DOHH2 (cell line): Measurements from ENCODE around the gene DSP.

Experiments used
- H3F3A ChIP-seq: fragments of 200-600 bp; sonication (generic), shearing (Covaris generic); 2 replicates; pipeline ENCODE4 v1.6.0; 2016; ENCODE audit warnings: antibody characterized with exemption, mild to moderate bottlenecking; ENCODE audit not compliant: control insufficient read depth, insufficient read depth
- H3K27ac ChIP-seq: fragments of 200-600 bp; sonication (generic); 2 replicates; pipeline ENCODE4 v1.5.1; 2014; ENCODE audit warnings: low read depth, mild to moderate bottlenecking, low read length, moderate library complexity
- H3K27me3 ChIP-seq: fragments of 200-600 bp; sonication (generic); 2 replicates; pipeline ENCODE4 v1.6.1; 2014; ENCODE audit warnings: mild to moderate bottlenecking, low read length, mixed read lengths; ENCODE audit not compliant: control insufficient read depth
- H3K36me3 ChIP-seq: fragments of 200-600 bp; sonication (generic); 2 replicates; pipeline ENCODE4 v1.6.1; 2014; ENCODE audit warnings: mild to moderate bottlenecking, low read length, moderate library complexity, mixed read lengths; ENCODE audit not compliant: control insufficient read depth
- H3K4me1 ChIP-seq: fragments of 200-600 bp; sonication (generic); 2 replicates; pipeline ENCODE4 v1.6.1; 2014; ENCODE audit warnings: mild to moderate bottlenecking, low read length, mixed read lengths; ENCODE audit not compliant: control insufficient read depth
- H3K4me2 ChIP-seq: fragments of 200-600 bp; sonication (generic); 2 replicates; pipeline ENCODE4 v1.6.0; 2014; ENCODE audit warnings: mild to moderate bottlenecking, low read length, moderate library complexity
- H3K4me3 ChIP-seq: fragments of 200-600 bp; sonication (generic); 2 replicates; pipeline ENCODE4 v1.5.1; 2014; ENCODE audit warnings: mild to moderate bottlenecking, low read length, mixed read lengths
- H3K79me2 ChIP-seq: fragments of 200-600 bp; sonication (generic); 2 replicates; pipeline ENCODE4 v1.6.1; 2014; ENCODE audit warnings: mild to moderate bottlenecking, low read length, mixed read lengths; ENCODE audit not compliant: control insufficient read depth
- H3K9me2 ChIP-seq: fragments of 200-600 bp; sonication (generic); replicated peaks from 2 replicates; pipeline ENCODE4 v1.6.1; 2014; ENCODE audit warnings: mild to moderate bottlenecking, low read length, mixed read lengths; ENCODE audit not compliant: control insufficient read depth
- H3K9me3 ChIP-seq: fragments of 200-600 bp; sonication (generic); 2 replicates; pipeline ENCODE4 v1.6.1; 2014; ENCODE audit warnings: antibody characterized with exemption, low read length, mixed read lengths; ENCODE audit not compliant: control insufficient read depth, insufficient read depth
- H4K20me1 ChIP-seq: fragments of 200-600 bp; sonication (generic); 2 replicates; pipeline ENCODE4 v1.6.0; 2014; ENCODE audit warnings: low read depth, mild to moderate bottlenecking, antibody characterized with exemption, low read length, moderate library complexity; ENCODE audit not compliant: control insufficient read depth, insufficient read depth
- EZH2phosphoT487 ChIP-seq: fragments of 200-600 bp; sonication (generic); IDR thresholded peaks from 2 replicates; pipeline ENCODE4 v1.6.1; 2017; ENCODE audit warnings: borderline replicate concordance, mild to moderate bottlenecking, antibody characterized with exemption, low read length, moderate library complexity, mixed read lengths
- TF ChIP-seq, protein P1 (sequence below): fragments of 200-600 bp; sonication (generic); IDR thresholded peaks from one replicate; pipeline ENCODE4 v1.5.1; 2014; ENCODE audit warnings: antibody characterized with exemption, mild to moderate bottlenecking, low read depth, low read length; ENCODE audit not compliant: poor library complexity, severe bottlenecking

Gene DSP

DNA sequence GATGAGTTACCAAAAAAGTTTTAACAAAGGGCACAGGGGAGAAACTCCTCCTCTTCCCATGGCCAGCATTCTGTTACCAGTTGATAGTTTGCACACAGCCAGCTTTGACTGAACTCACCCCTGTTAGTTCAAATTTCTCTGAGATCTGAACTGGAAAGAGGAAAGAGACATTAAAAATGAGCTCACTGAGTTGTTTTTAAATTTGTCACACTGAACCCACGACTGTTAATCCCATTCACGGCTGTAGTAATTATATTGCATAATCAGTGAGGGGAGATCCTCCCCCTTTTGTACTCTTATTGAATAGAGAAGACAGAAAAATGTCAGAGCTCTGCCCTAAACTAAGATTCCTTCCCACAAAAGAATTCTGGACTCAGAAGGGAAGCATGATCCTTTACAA, 17.5 kb upstream of the DSP start:
- no peak for TF ChIP-seq EZH2phosphoT487
- TF ChIP-seq, protein P1, sequence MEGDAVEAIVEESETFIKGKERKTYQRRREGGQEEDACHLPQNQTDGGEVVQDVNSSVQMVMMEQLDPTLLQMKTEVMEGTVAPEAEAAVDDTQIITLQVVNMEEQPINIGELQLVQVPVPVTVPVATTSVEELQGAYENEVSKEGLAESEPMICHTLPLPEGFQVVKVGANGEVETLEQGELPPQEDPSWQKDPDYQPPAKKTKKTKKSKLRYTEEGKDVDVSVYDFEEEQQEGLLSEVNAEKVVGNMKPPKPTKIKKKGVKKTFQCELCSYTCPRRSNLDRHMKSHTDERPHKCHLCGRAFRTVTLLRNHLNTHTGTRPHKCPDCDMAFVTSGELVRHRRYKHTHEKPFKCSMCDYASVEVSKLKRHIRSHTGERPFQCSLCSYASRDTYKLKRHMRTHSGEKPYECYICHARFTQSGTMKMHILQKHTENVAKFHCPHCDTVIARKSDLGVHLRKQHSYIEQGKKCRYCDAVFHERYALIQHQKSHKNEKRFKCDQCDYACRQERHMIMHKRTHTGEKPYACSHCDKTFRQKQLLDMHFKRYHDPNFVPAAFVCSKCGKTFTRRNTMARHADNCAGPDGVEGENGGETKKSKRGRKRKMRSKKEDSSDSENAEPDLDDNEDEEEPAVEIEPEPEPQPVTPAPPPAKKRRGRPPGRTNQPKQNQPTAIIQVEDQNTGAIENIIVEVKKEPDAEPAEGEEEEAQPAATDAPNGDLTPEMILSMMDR: no peak

DNA sequence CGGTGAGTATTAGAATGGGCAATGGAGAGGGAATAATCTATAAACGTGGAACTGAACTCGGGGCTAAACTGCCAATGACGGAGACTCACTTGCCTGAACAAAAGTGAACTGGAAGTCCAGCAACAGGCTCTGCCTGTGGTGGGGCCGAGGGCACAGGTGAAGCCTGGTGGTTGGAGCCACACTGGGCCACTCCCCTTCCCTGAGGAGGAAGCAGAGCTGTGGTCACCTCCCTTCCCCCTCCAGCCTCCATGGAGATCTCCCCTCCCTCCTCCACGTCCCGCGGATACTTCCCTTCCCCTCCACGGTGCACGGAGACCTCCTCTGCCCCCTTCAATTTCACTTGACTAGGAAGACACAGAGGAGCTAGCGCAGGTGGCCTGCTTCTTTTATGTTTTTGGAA, 14.7 kb upstream of the DSP start:
- Histone ChIP-seq H3K27ac (no peak overlapping the region), H3K4me3 (no peak overlapping the region), H3K9me3 (no peaks in the 10 kb centered on the region), H3K79me2 (no peaks in the 10 kb centered on the region), H3K27me3 (peaks cover 9% of the 10 kb centered on the region), H3K4me2 (no peak overlapping the region), H3K36me3 (no peaks in the 10 kb centered on the region), H3F3A (no peaks in the 10 kb centered on the region), H4K20me1 (no peaks in the 10 kb centered on the region), H3K4me1 (peaks cover 10% of the 10 kb centered on the region), H3K9me2 (no peaks in the 10 kb centered on the region)
- TF ChIP-seq EZH2phosphoT487: no peak
- TF ChIP-seq, protein P1: no peak

More for the DNA sequence above, 17.5 kb upstream of the DSP start:
- Histone ChIP-seq H3K9me3 (no peaks in the 10 kb centered on the region), H3F3A (no peaks in the 10 kb centered on the region), H4K20me1 (no peaks in the 10 kb centered on the region), H3K9me2 (no peaks in the 10 kb centered on the region), H3K4me2 (no peak overlapping the region), H3K79me2 (no peaks in the 10 kb centered on the region), H3K27me3 (peaks cover 9% of the 10 kb centered on the region), H3K4me3 (no peak overlapping the region), H3K27ac (no peak overlapping the region), H3K36me3 (no peaks in the 10 kb centered on the region), H3K4me1 (peaks cover 15% of the 10 kb centered on the region)

DNA sequence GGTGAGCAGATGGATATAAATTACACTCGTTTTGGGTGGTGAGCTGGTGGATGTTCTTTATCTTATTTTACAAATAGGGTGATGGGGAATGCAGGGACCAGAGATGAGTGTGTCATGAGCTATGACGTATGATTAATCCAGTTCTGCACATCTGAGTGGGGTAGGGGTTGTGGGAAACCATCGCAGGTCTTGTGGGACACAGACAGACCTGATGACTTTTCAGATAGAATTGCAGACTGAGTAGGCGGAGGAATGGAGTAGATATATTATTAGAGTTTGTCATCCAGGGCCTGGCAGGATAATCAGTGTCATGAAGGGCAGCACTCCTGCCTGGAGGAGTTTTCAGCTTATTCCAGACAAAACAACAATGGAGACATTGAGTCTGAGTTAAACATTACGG, 12.9 kb upstream of the DSP start:
- no peaks in the 10 kb centered on the region for H3K9me2 ChIP-seq
- no peaks in the 10 kb centered on the region for H3K4me1 ChIP-seq
- peaks cover 9% of the 10 kb centered on the region for H3K27me3 ChIP-seq
- H3K4me2 ChIP-seq: no peak overlapping the region
- H4K20me1 ChIP-seq: no peaks in the 10 kb centered on the region
- no peak overlapping the region for H3K4me3 ChIP-seq
- no peak for TF ChIP-seq EZH2phosphoT487
- TF ChIP-seq, protein P1: no peak
- no peaks in the 10 kb centered on the region for H3K36me3 ChIP-seq
- no peaks in the 10 kb centered on the region for H3F3A ChIP-seq
- H3K79me2 ChIP-seq: no peaks in the 10 kb centered on the region
- H3K9me3 ChIP-seq: no peaks in the 10 kb centered on the region
- no peak overlapping the region for H3K27ac ChIP-seq

DNA sequence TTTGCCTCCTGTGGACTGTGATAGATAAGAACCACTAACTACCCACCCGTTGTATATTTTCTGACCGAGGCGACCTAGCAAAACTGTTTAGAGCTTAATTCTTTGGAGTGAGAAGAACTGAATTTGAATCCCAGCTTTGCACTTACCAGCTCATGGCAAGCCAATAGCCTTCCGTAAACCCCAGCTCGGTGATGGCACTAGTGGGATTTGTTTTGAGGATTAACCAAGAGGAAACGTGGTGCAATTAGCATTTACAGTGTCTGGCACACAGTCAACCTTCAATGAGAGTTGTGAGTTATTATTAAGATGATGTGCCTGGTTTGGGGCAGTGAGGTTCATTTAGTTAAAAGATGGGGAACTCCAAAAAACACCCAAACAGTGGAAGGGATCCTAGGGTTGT, 12.3 kb upstream of the DSP start:
- no peaks in the 10 kb centered on the region for H3K36me3 ChIP-seq
- H3K4me1 ChIP-seq: no peaks in the 10 kb centered on the region
- no peaks in the 10 kb centered on the region for H3K9me3 ChIP-seq
- H4K20me1 ChIP-seq: no peaks in the 10 kb centered on the region
- H3K27ac ChIP-seq: no peak overlapping the region
- no peak overlapping the region for H3K4me2 ChIP-seq
- no peaks in the 10 kb centered on the region for H3K79me2 ChIP-seq
- TF ChIP-seq, protein P1: no peak
- TF ChIP-seq EZH2phosphoT487: no peak
- no peaks in the 10 kb centered on the region for H3F3A ChIP-seq
- H3K4me3 ChIP-seq: no peak overlapping the region
- H3K9me2 ChIP-seq: no peaks in the 10 kb centered on the region
- peaks cover 9% of the 10 kb centered on the region for H3K27me3 ChIP-seq
